ENCODE measurements around the gene CSF3R.

The CSF3R gene

DNA sequence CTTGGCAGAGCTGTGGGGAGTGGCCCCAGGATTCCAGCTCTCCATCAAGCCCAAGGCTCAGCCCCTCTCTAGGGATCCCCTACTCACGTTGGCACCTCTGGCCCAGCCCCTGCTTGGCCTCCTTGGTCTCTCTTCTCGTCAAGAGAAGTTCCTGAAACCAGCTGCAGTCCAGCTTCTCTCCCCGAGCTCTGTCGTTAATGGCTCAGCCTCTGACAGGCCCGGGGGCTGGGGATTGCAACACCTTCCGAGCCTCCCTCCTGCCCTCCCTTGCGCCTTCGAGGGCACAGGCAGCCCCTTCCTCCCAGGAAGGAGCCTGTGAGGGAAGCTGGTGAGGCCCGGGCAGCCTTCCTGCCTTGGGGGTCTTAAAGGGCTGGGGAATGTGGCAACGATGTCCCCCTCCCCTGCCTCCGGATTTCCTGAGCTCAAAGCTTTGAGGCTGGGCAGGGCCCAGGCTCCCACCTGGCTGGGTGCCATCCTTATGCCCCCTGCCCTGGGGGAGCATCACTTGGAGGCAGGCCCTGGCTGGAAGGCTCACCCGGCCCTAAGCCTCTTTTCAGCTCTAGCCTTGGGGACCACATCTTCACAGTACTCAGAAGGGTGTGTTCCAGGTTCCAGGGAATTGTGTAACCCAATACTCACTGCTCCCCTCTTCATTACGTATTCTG is at the start of gene CSF3R:
TSS of gene CSF3R (minus strand) at position 190 of the 665 bp plus-strand sequence. CDS start 3,417 bp downstream, outside the sequence.
- no peak for DNase-seq

DNA sequence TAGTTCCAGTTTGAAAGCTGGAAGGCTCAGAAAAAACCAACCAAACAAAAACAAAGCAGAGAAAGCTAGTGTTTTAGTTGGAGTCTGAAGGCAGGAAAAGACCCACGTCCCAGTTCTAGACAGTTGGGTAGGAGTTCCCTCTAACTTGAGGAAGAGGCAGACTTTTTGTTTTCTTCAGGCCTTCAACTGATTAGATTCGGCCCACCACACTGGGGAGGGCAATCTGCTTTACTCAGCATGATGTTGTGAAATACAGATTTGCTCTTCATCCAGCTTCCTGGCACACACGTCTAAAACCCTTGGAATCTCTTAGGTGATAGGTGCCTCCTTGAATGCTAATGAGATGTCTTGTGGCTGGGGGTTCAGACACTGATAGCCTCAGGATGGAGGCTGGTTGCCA is 49.1 kb upstream of the CSF3R start:
- no peak for DNase-seq

DNA sequence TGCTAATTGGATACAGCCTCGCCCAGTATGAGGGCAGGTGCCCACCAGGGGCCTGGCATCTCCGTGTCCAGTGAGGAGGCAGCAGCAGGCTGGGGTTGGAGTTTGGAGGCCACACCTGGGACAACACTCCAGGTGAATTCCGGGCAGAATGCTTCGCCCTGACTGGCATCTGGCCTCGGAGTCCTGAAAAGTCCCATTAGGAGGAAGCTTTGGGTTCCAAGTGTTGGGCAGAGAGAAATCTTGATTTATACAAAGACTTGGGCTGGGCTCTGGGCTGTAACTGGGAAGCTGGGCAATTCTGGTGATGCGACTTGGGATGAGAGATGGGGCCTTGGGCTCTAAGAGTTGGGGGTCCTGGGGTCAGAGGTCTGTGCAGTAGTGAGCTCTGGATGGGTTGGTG is 48.1 kb upstream of the CSF3R start:
- DNase-seq: no peak

DNA sequence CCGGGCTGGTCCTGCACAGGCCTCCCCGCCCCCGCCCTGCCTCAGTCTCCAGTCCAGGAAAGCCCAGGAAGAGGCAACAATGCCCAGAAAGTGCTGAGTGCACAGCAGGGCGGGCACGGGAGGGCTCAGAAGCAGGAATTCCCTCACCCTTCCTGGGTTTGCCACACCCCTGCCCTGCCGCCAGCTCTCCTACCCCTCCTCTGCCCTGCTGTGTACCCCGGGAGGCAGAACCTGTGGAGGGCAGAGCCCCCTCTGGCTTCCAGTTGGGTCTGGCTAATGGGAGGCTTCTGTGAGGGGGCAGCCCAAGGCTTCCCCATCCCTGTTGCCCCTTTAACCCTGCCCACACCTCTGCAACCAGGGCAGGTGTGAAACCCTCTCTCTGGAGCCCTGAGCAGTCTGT is 47.5 kb upstream of the CSF3R start:
- DNase-seq: no peak

DNA sequence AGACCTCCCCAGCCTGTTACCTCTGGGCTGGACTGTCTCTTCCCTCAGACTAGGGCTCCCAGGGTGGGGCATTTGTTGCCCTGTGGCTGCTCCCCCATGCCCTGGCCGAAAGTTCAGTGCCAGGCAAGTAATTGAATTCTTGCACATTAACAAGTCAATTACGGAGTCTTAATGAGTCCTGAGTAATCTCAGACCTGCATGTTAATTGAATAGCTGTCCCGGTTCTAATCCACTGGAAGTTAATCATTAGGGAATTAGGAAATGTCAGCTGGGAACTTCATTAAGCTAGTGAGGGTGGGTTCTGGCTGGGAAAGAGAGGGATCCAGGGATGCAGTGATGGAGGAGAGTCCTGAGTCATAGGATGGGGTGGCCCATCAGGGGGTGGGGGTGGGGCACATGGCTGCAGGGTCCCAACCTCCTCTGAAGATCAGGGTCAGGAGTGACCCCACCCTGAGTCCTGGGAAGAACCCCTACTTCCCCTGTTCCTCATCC is 47.1 kb upstream of the CSF3R start:
- DNase-seq: no peak

DNA sequence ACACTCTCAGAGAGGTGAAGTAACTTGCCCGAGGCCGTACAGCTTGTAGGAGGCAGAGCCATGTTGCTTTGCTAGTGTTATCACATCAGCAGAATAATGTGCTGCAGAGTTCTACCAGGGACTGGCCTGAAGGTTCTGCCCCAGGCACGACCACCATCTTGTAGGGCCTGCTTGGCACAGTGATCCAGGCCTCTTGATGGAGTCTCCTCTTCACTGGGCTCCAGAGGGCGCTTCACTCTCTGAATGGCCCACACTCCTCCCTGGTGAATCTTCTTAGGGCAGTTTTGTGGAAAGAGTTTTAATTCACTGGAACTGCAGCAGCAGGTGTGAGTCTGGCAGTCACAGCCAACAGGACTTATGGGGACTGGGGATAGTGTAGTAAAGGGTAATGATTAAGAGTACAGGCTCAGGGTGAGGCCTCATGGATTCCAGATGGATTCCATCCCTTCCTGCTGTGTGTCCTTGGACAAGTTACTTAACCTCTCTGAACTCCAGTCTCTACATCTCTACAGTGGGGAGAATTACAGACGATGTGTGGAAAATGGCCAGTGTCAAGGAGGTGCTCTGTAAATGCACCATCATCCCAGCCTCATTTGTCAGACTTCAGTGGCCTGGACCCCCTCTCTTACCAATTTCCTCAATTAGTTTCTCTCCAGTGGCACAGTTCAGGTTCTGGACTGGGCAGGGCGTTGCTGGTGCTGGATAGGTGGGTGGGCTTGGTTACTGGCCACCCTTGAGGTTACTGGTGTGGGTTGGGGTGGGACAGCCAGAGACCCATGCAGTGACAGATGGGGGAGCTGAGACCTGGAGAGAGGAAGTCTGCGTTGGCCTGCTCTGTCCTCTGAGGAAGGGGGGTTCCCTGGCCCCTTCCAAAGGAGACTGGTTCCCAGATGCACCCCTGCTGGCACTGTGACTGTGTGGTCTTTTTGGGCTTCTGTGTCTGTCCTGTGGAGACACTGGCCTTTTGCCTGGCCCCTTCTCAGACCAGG is 45.9 kb upstream of the CSF3R start:
- no peak for DNase-seq

DNA sequence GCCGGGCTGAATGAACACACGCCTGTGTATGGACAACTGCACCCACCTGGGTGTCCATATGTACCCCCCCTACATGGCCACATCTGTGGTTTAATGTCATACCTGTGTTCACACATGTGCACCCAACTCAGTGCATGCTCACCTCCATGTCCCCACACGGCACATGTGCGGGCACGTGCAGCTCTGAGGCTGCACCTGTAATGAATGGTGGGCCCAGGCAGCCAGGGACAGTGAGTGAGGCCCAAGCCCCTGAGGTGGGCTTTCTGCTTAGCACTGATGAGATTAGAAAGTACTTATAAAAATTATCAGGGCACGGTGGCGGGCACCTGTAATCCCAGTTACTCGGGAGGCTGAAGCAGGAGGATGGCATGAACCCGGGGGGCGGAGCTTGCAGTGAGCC is 42.5 kb upstream of the CSF3R start:
- DNase-seq: no peak

DNA sequence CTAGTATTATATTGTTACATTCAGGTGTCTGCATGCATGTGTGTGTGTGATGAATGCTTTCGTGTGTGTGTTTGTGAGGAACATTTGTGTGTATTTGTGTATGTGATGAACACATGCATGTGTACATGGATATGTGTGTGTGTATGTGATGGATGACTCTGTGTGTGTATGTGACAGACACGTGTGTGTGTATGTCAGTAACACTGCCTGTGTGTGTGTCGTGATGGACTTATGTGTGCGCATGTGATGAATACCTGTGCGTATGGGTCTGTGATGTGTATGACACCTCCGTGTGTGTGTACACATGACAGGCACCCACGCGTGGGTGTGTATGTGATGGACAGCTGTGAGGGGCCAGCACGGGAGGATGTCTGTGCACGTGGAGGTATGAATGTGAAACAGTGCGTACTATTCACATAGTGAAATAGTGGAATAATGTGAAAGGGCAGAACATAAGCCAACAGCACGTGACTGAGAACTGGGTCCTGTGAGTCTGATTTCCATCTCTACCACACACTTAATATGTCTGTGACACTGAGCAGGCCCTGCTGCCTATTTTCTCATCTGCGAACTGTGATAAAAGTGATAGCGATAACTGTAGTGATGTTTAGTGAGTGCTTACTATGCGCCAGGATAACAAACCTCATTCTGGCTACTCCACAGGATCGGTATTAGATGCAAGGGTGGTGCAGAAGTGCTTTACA is 41.8 kb upstream of the CSF3R start:
- no peak for DNase-seq

DNA sequence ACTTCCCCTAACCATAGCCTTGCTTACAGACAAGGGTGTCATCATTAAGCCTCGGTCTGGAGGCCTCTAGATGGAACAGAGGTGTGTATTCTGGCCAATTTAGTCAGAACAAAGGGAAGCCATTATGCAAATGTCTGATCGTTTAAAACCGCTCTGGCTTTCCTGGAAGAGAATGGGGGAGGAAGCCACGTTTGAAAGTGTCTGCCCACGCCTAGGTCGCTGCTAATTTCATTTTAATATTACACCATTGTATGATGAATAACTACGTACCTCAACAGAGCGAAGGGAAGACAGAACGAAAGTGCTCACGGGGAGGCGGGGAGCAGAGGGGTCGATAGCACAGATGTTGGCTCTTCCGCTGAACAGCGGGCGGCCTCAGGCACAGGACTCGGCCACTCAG is 41.1 kb upstream of the CSF3R start:
- no peak for DNase-seq

DNA sequence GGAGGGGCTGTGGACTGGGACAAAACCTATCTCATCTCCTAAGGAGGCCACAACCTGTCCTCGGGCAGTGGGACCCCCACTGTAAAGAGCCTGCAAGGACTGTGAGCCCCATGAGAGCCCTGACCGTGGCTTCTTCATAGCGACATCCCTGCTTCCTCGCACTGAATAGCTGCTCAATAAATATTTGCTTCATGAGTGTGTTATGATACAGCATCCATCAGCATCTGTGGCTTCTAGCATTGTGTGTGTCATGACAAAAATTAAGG is 40.5 kb upstream of the CSF3R start:
- DNase-seq: no peak

DNA sequence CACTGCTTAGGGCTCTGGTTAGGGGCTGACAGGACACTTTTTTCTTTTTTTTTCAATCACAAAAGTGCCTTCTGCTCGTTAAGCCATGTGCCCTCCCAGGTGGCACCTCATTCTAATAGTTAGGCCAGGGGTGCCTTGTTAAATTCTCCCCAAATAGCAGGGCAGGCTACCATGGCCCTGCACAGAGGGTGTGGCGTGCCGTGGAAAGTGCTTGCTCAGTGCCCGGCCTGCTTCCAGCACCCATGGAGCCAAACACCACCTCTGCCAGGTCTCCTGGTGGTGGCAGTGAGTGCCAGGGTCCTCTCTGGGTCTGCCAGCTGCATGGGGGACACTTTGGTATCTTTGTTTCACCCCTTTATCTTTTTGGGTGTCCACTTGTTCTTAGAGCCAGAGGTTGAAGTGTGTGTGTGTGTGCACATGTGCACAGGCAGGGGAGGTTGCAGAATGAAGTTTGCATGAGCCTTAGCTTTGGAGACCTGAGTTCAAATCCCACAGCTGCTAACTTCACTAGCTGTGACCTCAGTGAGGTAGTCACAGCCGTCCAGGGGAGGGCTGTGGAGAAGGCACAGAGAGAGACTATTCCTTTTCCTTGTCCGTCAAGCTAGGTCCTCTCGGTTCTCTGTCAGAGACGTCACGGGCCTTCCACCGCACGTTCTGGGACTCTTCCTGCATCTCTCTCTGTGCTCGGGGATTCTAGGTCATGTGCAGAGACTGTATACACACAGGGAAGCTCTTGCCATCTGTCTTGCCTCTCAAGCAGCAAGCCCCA is 39.9 kb upstream of the CSF3R start:
- DNase-seq: no peak

DNA sequence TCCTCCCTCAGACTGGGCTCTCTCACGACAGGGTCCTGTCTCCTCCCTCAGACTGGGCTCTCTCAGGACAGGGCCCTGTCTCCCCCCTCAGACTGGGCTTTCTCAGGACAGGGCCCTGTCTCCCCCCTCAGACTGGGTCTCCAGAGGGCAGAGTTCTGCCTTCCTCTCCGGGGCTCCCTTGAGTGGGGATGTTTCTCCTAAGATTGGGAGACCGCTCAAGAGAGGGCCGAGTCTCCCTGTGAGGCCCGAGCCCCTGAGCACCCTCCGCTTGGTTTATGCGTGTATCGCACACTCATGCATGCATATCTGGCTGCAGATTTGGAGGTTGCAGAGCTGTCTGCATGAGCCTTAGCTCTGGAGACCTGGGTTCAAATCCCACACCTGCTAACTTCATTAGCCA is 39.3 kb upstream of the CSF3R start:
- DNase-seq: no peak

DNA sequence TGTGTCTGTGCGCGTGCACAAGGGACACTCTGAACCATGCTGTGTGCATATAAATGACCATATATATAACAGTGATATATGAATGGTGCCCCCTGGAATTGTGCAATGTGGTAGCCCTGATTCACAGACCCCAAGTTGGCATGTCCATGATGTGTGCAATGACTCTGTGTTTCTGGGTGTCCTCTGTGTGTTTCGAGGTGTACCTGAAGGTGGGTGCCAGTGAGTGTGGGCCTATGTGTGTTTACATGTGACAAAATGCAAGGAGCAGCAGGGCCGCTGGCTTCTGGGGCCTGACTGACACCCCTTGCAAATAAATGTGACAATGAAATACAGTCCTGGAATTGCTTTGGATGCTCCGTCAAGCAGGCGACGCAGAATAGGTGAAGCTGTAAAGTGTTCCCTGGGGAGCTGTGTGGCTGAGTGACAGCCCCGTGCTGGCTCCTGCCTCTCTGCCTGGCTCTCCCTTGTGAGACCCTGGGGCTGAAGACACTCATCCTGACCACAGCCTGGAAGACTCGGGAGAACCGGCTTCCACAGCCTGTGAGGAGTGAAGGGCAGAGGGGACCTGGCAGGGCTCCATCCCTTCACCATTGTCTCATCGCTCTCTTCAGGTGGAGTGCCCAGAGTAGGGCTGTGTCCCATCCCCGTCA is 38.2 kb upstream of the CSF3R start:
- DNase-seq: no peak

DNA sequence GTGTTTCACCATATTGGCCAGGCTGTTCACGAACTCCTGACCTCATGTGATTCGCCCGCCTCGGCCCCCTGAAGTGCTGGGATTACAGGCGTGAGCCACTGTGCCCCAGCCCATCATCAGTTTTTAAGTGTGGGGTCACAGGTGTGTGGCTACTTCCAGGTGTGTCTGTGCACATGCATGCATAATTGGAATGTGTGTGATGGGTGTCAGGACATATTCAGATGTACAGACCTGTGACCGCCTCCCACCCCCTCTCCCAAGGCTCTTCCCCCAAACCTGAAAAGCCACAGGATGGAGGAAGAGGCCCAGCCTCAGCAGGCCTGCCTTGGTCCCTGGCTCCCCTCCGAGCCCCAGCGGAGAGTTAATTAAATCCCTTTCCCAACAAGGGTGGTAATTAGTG is 37.3 kb upstream of the CSF3R start:
- DNase-seq: no peak

DNA sequence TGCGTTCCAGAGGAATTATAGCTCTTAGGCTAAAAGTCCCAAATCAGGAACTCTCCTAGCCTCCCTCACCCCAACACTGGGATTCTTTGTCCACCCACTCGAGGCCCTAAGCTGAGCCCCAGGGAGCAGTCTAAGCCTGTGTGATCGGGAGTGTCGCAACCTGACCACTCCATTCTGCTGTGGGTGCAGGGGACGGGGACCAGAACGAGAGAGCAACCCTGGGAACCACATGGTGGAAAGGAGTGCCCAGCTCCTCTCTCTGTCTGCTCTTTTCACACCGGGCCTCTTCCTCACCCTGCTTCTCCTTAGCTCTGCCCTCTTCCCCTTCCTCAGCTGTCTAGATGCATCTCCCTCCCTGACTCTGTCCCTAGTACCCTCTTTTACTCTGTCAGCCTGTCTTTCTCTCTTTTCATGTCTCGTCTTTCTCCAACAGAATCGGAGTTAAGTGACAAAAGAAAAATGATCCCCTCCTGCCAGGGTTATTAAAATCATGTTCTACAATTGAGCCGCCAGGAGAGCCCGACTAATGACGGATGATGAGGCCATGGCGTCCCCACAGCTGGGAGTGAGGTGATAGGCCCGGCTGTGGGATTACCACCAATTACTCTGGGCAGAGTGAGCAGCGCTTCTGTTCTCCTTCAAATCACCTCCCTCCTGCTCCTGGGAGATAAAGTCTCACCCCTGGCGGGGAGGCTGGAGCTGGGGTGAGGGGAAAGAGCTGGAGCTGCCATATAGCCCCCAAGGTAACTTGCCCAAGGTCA is 34.5 kb upstream of the CSF3R start:
- DNase-seq: no peak

DNA sequence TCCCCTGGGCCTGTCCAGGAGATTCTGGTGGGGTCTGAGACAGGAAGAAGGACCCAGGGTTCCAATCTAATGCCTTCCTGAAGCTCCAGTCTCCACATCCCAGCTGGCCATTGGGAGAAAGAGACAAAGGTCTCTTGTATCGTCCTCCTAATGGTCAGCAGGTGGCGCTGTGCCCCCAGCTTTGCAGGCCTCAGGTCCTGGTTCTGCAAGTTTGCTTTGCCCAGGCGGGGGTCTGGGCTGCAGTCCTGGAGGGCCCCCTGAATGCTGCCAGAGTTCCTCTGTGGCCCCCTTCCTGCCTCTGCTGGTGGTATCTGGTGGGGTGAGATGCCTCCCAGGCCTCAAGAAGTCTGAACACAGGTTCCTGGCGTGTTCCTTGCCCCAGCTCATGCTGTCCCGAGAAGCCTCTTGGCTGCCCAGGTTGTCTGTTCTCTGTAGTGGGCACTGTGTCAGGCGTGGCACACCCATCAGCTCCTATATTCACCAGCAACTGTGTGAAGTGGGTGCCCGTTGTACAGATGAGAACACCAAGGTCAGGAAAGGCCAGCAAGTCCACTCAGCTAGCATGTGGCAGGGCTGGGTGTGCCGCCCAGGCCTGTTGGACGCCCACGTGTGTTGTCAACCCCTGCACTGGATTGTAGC is 33.8 kb upstream of the CSF3R start:
- peak; percentile 66 for DNase-seq

DNA sequence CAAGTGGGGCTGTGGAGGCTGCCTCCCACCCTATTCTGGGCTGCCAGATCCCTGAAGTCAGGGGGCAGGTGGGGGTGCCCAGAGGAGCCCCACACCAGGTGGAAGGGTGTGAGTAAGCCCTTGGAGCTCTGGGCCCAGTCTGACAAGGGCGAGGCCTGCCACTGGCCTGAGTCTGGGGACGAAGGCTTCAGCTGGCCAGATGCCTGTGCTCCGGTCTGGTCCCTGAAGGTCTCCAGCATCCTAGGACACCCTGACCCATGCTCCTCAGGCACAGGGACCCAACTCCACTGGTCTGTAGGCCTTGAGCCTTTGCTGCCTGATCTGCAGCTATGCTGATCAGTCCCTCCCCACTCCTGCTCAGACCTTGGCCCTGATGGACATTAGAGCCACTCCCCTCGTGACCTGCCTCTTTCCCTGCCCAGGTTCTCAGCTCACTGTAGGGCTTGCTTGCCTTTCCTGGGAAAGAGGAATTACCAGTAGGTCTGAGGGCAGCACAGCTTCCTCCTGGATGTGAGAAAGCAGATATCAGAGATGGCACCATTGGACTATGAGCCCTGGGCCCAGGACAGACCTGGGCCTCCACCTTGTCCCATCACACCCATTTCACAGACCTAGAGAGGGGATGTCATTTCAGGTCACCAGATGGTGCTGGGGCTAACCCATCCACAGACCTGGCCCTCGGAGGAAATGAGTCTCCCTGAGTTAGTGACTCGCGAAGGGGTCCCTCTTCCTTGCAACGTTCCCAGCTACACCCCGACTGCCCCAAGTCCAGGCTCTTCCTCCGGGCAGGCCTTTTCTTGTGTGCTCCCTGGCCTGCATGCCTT is 32.8 kb upstream of the CSF3R start:
- DNase-seq: no peak

DNA sequence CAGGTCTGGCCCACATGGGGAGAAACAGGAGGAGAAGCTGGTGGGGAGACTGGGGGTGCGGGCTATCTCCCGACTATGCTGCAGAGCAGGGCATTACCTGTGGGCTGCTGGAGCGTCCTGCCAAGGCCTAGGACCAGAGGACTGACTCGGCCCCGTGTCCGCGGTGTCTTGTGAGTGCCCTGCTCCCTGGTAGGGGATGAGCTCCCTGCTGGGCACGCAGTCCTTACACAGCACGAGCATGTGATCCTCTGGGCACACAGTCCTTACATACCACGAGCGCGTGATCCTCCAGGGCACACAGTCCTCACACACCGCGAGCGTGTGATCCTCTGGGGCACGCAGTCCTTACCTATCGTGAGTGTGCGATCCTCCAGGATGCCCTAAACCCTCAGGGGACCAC is 31.8 kb upstream of the CSF3R start:
- no peak for DNase-seq

DNA sequence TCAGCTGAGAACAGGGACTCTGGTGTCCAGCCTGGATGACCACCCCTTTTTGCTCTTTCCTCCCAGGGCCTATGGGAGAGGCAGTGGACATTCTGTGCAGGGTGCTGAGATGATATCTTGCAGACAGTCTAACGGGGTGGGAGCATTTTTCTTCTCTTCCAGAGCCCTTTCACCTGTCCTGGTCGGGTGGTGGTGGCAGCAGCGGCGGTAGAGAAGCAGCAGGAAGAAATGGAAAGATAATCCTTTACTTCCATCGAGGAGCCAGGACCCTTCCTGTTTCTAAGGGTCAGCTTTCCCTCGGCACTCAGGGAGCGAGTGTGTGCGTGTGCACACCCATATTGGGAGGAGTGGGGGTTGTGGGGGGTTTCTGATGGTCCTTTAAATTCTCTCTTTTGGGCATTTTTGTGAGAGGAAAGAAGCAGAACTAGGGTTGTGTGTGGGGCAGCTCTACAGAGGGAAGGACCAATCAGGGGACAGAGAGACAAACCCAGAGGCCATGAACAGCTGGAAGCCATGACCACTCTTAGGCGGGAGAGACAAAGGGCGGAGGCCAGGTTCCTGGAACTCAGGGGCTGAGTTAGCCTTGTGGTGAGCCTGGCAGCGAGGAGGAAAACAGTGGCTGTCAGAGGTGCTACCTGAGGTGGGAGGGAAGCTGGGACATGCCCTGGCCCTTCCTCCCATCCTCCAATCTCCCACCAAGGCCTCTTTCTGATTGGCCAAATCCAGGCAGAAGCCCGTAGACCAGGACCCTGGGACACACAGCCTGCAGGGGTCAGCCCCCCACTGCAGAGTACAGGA is 31.2 kb upstream of the CSF3R start:
- DNase-seq: no peak

Data from 8988T (cell line).